Activated CD4-positive, CD25-positive, alpha-beta regulatory T cell (primary cell): ENCODE measurements around the gene FTSJ1.

Experiments
- DNase-seq, 4 experiments: peaks; one replicate each; lab custom pipeline; 2025; lab: John Stamatoyannopoulos, UW

Gene FTSJ1

GRCh38 chrX:48470833-48471118 is 5.2 kb upstream of the FTSJ1 start:
- DNase-seq: no peak

DNA sequence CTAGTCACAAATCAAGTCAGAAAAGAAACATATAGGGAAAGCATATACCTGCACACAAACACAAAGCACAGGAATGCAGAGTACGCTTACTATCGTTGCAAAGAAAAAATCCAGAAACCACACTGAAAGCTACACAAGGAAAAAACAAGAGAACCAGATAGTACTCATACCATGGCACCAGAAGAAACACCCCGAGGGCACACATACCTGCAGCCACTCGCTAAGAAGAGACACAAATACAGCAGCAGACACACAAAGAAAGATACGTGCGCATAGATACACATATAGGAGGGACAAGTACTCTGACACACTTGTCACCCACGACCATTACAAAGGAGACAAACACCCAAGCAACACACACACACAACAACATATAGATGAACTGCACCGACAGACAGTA is 4.5 kb upstream of the FTSJ1 start:
- DNase-seq: no peak

DNA sequence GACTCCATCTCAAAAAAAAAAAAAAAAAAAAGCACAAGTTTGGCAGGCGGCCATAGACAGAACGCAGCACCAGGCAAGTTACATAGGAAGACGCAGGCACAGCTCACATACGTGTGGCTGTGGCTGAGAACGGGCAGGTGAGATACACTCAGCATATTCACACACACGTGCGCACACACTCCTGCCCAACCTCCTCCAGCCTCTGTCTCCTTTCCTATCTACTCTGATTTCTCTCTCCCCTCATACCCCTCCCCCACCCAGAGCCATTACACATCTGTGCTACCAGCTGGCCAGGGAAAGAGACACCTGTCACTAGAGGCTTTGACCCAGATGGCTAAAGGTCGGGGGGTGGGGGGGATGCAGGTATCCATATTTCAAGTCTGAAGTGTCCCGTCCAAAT is 3.8 kb upstream of the FTSJ1 start:
- no peak for DNase-seq

GRCh38 chrX:48472851-48473703 is 2.9 kb upstream of the FTSJ1 start:
- no peak for DNase-seq

GRCh38 chrX:48473704-48473990 is 2.4 kb upstream of the FTSJ1 start:
- DNase-seq: no peak

- DNase-seq: no peak
These were observed 1.9 kb upstream of the FTSJ1 start for GRCh38 chrX:48474127-48474526.

- DNase-seq: no peak
These were observed 1.4 kb upstream of the FTSJ1 start for GRCh38 chrX:48474581-48474980.

GRCh38 chrX:48475296-48475695 is 703 bp upstream of the FTSJ1 start:
- DNase-seq: no peak

DNA sequence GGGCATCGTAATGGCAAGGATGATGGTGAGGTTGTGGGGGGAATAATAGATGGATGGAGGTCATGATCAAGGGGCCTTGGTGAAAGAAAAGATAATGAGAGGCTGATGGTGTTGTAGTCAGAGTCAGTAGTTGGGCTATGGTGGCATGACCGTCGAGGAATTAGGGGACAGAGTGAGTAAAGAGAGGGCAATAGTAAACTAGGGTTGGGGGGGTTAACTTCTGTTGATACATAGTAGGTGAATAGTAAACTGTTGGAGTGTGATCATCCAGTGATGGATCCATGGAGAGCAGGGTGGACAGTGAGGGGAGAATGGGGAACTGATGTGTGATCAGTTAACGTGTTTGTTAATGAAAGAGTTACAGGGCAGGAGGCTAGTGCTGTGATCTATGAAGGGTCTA is 920 bp downstream of the FTSJ1 start:
- no peak for DNase-seq

DNA sequence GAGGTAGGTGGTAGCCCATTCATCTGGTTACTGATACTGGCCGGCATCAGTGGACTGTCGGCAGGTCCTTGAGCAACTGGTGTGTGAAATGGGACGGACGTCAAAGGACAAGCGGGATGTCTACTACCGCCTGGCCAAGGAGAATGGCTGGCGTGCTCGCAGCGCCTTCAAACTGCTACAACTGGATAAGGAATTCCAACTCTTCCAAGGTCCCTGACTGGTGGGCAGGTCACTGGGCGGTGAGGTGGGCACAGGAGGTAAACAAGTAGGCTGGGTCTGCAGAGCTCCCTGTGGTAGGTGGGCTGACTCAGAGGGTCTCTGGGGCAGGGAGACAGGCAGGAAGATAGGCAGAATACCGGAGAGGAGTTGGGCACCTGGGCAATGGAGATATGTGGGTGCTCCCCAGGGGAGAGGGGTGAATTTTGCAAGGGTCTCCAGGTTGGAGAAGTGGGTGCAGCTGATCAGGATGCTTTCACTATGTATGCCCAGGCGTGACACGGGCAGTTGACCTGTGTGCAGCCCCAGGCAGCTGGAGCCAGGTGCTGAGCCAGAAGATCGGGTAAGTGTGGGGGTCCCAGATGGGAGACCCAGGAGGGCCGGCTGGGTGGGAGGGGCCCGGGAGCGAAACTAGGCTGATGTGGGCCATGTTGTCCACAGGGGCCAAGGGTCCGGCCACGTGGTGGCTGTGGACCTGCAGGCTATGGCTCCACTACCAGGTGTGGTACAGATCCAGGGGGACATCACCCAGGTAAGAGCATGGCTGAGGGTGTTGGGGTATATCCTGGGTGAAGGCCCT is 2.2 kb downstream of the FTSJ1 start:
- no peak for DNase-seq

DNA sequence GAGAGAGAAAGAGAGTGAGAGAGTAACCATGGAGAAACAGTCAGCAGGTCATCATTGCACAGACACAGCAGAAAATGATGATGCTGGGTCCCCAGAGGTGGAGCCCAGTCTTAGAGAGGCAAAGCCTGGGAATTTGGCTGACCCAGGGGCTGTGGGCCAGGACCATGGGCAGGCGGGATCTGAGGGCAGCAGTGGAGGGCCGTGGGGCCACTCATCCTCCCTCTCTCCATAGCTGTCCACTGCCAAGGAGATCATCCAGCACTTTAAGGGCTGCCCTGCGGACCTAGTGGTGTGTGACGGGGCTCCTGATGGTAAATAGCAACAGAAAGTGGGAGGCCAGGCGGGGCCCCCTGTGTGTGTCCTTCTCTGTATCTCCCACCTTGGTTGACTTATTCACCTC is 2.8 kb downstream of the FTSJ1 start:
- DNase-seq: no peak

DNA sequence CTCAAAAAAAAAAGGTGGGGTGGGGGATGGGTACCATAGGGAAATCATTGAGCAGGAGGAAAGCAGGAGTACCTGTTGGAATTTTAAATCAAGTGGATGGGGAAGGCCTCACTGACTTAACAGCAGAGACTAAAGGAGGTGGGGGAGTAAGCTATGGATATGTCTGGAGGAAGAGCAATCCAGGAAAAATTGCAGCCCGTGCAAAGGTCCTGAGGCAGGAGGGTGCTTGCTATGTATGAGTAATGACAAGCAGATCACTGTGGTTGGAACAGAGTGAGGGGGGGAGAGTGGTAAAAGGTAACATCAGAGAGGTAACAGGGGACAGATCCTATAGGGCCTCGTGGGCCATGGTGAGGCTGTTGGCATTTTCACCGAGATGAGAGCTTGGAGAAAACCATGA is 4.1 kb downstream of the FTSJ1 start:
- DNase-seq: no peak

DNA sequence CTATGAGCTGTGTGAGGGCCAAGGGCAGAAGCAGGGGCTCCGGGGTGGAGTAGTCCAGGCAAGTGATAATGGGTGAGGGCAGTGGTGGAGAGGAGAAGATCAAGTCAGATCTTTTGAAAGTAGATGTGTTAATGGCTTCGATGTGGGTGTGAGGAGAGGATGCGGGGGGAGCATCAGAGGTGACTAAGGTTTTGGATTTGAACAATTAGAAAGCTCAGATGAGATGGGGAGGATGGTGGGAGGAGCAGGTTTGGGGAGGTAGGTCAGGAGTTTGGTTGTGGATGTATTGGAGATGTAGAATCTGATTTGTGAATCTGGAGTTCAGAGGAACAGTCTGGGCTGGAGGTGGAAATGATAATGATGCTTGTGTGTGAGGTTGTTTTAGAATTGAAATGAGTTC is 4.6 kb downstream of the FTSJ1 start:
- no peak for DNase-seq

GRCh38 chrX:48482526-48482925 is 6.5 kb downstream of the FTSJ1 start:
- DNase-seq: no peak

- no peak for DNase-seq
These were observed 11.4 kb downstream of the FTSJ1 start for GRCh38 chrX:48487362-48487798.

- no peak for DNase-seq
These were observed 12.0 kb downstream of the FTSJ1 start for GRCh38 chrX:48488034-48488433.

- DNase-seq: no peak
These were observed 13.3 kb downstream of the FTSJ1 start for GRCh38 chrX:48489296-48489695.

DNA sequence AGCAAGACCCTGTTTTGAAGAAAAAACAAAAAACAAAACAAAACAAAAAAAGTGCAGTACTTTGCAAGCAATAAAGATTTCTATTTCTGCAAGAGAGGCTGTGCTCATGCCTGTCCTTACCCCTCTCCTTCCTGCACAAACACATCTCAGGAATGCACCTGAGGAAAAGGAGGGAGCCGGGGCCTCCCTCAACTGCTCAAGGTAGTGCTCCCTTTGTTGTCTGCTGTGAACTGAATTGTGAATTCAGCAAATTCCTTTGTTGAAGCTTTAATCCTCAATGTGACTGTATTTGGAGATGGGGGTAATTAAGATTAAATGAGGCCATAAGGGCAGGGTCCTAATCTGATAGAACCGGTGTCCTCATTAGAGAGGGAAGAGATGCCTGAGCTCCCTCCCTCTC is 13.9 kb downstream of the FTSJ1 start:
- no peak for DNase-seq

- no peak for DNase-seq
These were observed 14.7 kb downstream of the FTSJ1 start for GRCh38 chrX:48490661-48491060.

DNA sequence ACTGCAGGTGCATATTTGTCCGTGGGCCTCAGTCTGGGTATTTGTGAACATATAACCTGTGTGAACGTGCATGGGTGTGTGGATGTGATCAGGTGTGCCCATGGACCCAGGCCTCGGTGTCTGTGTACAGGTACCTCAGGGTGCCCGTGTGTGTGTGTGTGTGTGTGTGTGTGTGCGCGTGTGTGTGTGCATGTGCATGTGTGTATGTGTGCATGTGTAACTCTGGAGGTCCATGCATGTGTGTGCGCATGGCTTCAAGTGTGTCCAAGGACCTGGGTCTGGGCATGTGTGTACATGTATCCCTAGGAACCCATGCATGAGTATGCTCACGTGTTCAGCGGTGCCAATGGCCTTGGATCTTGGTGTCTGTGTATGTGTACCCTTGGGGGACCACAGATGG is 15.8 kb downstream of the FTSJ1 start:
- DNase-seq: no peak

GRCh38 chrX:48492293-48492910 is 16.4 kb downstream of the FTSJ1 start:
- no peak for DNase-seq

- DNase-seq: no peak
These were observed 17.9 kb downstream of the FTSJ1 start for GRCh38 chrX:48493890-48494364.

DNA sequence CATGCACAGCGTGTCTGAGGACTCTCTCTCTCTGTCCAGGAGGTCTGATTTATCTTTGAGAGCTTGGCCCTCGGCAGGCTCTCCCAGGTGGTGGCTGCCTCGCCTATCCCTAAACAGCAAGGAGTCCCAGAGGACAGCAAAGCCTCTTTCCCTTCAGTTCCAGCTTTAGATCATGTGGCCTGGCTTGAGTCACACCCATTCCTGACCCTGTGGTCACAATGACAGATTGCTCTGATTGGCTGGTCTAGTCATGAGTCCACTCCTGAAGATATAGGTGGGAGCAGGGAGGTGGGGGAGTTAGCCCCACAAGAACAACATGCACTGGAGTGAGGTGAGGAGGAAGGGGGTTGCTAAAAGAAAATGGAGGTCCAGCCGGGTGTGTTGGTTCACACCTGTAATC is 20.7 kb downstream of the FTSJ1 start:
- no peak for DNase-seq
